Smooth muscle cell (in vitro differentiated cells): Measurements from ENCODE around the gene RAB26. TPM values are rescaled to one million over a fixed set of nuclear protein-coding genes. Genes with fewer than 3 reads are reported as not detected.
"Not testable (repeated sequence)": the region's sequence is repeated elsewhere in the genome, so short reads cannot be mapped to it uniquely, and the experiment has no call there.

Source experiments
- DNase-seq: peaks from one replicate; lab custom pipeline; 2025; ENCODE audit not compliant: unreplicated experiment; lab: John Stamatoyannopoulos, UW
- H2AFZ ChIP-seq: fragments of 200-600 bp; sonication (generic); 2 replicates; pipeline ENCODE4 v1.6.0; 2016; ENCODE audit warnings: antibody characterized with exemption, low read depth, mild to moderate bottlenecking
- H3F3A ChIP-seq: fragments of 200-600 bp; sonication (generic); 2 replicates; pipeline ENCODE4 v1.6.0; 2017; ENCODE audit warnings: antibody characterized with exemption, low read depth
- H3K27ac ChIP-seq: fragments of 200-600 bp; sonication (generic); 2 replicates; pipeline ENCODE4 v1.5.1; 2016; ENCODE audit warnings: low read depth, mild to moderate bottlenecking
- H3K27me3 ChIP-seq: fragments of 200-600 bp; sonication (generic); 2 replicates; pipeline ENCODE4 v1.6.1; 2016; ENCODE audit warnings: low read depth, mild to moderate bottlenecking
- H3K36me3 ChIP-seq: fragments of 200-600 bp; sonication (generic); 2 replicates; pipeline ENCODE4 v1.5.1; 2016; ENCODE audit warnings: low read depth
- H3K4me1 ChIP-seq: fragments of 200-600 bp; sonication (generic); 2 replicates; pipeline ENCODE4 v1.5.1; 2016; ENCODE audit warnings: low read depth
- H3K4me2 ChIP-seq: fragments of 200-600 bp; sonication (generic); 2 replicates; pipeline ENCODE4 v1.6.0; 2016; ENCODE audit warnings: mild to moderate bottlenecking
- H3K4me3 ChIP-seq: fragments of 200-600 bp; sonication (generic); 2 replicates; pipeline ENCODE4 v1.5.1; 2016; ENCODE audit warnings: mild to moderate bottlenecking
- H3K79me2 ChIP-seq: fragments of 200-600 bp; sonication (generic); 2 replicates; pipeline ENCODE4 v1.6.0; 2016; ENCODE audit warnings: low read depth, mild to moderate bottlenecking
- H3K9ac ChIP-seq: fragments of 200-600 bp; sonication (generic); 2 replicates; pipeline ENCODE4 v1.6.0; 2016; ENCODE audit warnings: low read depth
- H3K9me3 ChIP-seq: fragments of 200-600 bp; sonication (generic); replicated peaks from 2 replicates; pipeline ENCODE4 v1.5.1; 2016; ENCODE audit warnings: low read depth
- H4K20me1 ChIP-seq: fragments of 200-600 bp; sonication (generic); 2 replicates; pipeline ENCODE4 v1.6.0; 2016; ENCODE audit warnings: low read depth
- WGBS: methylation state at CpG from one replicate; pipeline ENCODE4 v1.1.7; 2016; ENCODE audit warnings: low lambda C conversion rate; 5-methylcytosine and 5-hydroxymethylcytosine counted together
- polyA plus RNA-seq: library from polyadenylated mRNA; unstranded; fragments of >200 nt; fragmentation: Nextera tagmentation; extraction: Ambion mirVana; gene quantifications from 2 replicates; pipeline ENCODE4 v1.2.1, GENCODE V29; 2016
- total RNA-seq: library from RNA; depleted of rRNA; stranded (reverse); fragments of >200 nt; gene quantifications from 2 replicates; pipeline ENCODE4 v1.2.3, GENCODE V29; 2014
- TF ChIP-seq, protein P1 (sequence below): fragments of 200-600 bp; sonication (generic); IDR thresholded peaks from 2 replicates; pipeline ENCODE4 v1.5.1; 2017; ENCODE audit warnings: borderline replicate concordance, mild to moderate bottlenecking, antibody characterized with exemption; ENCODE audit not compliant: insufficient read depth, poor library complexity, severe bottlenecking

Gene RAB26
- total and polyA plus RNA-seq, 2 experiments from 2014 or later: 1.3 TPM; not detected in 1

DNA sequence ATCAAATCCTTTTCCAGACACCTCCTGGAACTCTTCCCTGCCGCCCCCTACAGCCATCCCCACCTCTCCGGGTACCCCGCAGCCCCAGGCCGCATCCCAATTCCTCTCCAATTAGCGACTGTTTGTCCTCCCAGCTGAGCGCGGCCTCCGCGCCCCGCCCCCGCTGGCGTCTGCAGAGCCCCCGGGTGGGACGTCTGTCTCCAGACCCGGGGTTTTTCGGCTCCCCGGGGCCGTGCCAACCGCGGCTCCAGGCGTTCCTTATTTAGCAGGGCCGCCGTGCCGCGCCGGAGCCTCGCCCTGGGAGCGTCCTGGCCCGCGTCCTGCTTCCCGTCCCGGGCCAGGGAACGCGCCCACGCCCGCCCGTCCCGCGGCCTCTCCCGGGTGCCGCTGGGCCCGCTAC lies 13.4 kb upstream of the RAB26 start:
- H3K4me2 ChIP-seq: peak overlapping the region; percentile 85
- H3K4me1 ChIP-seq, H3K27me3 ChIP-seq, H3K9me3 ChIP-seq, H3F3A ChIP-seq, DNase-seq, H3K36me3 ChIP-seq, H3K9ac ChIP-seq, H3K27ac ChIP-seq, H2AFZ ChIP-seq: not testable (repeated sequence)
- H3K4me3 ChIP-seq: peak overlapping the region; percentile 75
- peaks cover 28% of the 10 kb centered on the region for H4K20me1 ChIP-seq
- peaks cover 36% of the 10 kb centered on the region for H3K79me2 ChIP-seq
- WGBS: 0% methylated on average over 17 of the region's 42 CpGs

DNA sequence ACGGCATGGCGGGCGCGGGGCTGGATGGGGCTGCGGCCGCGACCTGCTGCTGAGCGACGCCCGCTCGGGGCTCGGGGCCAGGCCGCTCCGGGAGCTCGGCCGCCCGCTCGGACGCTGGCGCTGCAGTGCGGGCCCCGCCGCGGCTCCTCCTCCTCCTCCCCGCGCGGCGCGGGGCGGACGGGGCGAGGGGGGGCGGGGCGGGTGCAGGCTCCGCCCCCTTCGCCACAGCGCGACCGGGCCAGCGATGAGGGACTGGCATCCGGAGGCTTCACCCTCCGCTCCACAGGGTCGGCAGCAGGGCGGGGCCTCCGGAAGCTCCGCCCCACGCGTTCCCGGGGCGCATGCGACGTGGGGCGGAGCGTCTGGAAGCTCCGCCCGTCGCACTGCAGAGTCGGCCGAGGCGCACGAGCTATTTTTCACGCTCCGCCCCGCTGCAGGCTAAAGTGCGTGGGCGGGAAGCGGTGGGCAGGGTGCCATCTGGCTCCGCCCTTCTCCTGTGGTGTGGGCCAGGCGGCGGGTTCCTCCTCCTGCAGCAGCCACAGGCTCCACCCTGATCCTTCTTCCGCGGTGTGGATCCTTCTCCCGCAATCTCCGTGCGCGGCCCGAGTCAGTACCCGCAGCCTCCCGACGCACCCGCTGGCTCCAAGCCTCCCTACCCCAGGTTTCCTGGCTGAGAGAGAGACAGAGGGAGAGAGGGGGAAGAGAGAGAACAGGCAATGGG lies 12.5 kb upstream of the RAB26 start, which contains the start of gene PKD1:
TSS of gene PKD1 (minus strand) at position 129 of the 721 bp plus-strand sequence. CDS start 209 bp downstream, outside the sequence.
- WGBS: 0% methylated on average over 32 of the region's 81 CpGs
- Histone ChIP-seq H4K20me1 (peaks cover 20% of the 10 kb centered on the region), H3K4me2 (peak within 1 kb of the TSS; percentile 85), H3K4me3 (peak within 1 kb of the TSS; percentile 75), H3K79me2 (peaks cover 27% of the 10 kb centered on the region)
- DNase-seq: peak; percentile 53
- not testable (repeated sequence) for H3K36me3 ChIP-seq, H3K9ac ChIP-seq, H3K27me3 ChIP-seq, H3F3A ChIP-seq, H3K27ac ChIP-seq, H3K9me3 ChIP-seq, H2AFZ ChIP-seq, H3K4me1 ChIP-seq

DNA sequence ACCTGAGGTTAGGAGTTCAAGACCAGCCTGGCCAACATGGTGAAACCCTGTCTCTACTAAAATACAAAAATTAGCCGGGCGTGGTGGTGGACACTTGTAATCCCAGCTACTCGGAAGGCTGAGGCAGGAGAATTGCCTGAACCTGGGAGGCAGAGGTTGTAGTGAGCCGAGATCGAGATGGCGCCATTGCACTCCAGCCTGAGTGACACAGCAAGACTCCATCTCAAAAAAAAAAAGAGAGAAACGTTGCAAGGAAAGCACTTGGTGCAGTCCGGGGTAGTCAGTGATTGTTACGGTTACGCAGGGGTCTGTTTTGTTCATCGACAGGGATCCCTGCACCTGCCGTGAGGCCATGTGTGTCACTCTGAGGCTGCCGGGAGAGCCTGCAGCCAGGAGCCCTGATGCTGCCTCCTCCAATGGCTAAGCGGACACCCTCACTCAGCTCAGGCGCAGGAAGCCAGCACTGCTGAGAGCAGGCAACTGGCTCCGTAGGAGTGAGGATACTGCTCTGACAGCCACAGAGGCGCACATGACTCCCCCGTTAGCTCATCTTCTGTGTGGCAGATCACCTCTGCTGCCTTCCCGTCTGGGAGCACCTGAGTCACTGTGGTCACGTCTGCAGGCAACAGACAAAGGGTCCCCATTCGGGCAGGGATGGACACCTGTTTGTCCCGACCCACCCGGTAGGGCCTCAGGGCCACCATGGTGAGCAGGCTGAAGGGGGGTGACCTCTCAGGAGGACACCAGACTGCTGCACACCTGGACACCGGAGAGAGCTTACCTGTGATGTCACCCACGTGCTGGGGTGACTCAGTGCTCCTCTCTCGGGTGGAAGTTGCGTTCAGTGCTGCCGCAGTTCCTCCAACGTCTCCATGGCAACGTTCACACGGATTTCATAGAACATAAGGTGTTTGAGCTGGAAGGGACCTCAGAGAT lies 5.2 kb upstream of the RAB26 start:
- H3K9ac ChIP-seq: no peak overlapping the region
- H3K27me3 ChIP-seq: no peaks in the 10 kb centered on the region
- TF ChIP-seq, protein P1, sequence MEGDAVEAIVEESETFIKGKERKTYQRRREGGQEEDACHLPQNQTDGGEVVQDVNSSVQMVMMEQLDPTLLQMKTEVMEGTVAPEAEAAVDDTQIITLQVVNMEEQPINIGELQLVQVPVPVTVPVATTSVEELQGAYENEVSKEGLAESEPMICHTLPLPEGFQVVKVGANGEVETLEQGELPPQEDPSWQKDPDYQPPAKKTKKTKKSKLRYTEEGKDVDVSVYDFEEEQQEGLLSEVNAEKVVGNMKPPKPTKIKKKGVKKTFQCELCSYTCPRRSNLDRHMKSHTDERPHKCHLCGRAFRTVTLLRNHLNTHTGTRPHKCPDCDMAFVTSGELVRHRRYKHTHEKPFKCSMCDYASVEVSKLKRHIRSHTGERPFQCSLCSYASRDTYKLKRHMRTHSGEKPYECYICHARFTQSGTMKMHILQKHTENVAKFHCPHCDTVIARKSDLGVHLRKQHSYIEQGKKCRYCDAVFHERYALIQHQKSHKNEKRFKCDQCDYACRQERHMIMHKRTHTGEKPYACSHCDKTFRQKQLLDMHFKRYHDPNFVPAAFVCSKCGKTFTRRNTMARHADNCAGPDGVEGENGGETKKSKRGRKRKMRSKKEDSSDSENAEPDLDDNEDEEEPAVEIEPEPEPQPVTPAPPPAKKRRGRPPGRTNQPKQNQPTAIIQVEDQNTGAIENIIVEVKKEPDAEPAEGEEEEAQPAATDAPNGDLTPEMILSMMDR: no peak
- no peaks in the 10 kb centered on the region for H3K9me3 ChIP-seq
- H4K20me1 ChIP-seq: peaks cover 13% of the 10 kb centered on the region
- H3K36me3 ChIP-seq: no peaks in the 10 kb centered on the region
- H3K4me1 ChIP-seq: no peaks in the 10 kb centered on the region
- H3K4me2 ChIP-seq: no peak overlapping the region
- DNase-seq: no peak
- H2AFZ ChIP-seq: no peak overlapping the region
- 87% methylated on average over 31 of the region's 31 CpGs for WGBS
- H3F3A ChIP-seq: peaks cover 8% of the 10 kb centered on the region
- no peak overlapping the region for H3K4me3 ChIP-seq
- H3K79me2 ChIP-seq: no peaks in the 10 kb centered on the region
- H3K27ac ChIP-seq: peak overlapping the region; percentile 44

DNA sequence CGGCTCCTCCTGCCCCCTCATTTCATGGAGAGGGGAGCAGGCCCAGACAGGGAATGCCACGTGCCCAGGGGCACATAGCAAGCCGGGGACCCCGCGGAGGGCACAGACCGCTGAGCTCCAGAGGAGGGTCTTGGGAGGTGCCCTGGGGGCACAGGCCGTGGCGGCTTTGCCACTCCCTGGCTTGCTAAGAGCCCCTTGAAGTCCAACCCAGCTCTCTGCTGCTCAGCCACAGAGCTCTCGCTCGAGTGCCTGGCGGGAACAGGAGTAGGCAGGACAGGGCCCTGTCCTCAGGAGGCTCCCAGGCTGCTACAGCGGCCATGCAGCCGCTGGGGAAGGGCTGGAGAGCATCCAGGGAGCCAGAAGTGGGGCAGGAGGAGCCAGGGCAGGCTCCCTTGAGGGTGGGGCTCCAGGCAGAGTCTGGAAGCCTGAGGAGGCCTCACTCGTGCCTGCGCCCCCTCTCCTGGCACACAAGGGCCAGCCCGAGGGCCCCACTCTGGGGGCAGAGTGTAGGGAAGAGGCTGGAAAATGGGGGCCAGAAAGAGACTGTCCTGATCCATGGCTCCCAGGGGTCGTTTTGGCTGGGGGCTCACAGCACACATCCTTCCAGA lies 4.4 kb upstream of the RAB26 start:
- DNase-seq: no peak
- Histone ChIP-seq H2AFZ (no peak overlapping the region), H3K9me3 (no peaks in the 10 kb centered on the region), H3K4me3 (no peak overlapping the region), H3K27ac (peak overlapping the region; percentile 44), H3K27me3 (no peaks in the 10 kb centered on the region), H3K36me3 (no peaks in the 10 kb centered on the region), H3K79me2 (no peaks in the 10 kb centered on the region), H3K4me1 (no peaks in the 10 kb centered on the region), H3K4me2 (no peak overlapping the region), H4K20me1 (peaks cover 19% of the 10 kb centered on the region), H3F3A (peaks cover 8% of the 10 kb centered on the region), H3K9ac (peak overlapping the region; percentile 34)
- TF ChIP-seq, protein P1: no peak
- 82% methylated on average over 17 of the region's 17 CpGs for WGBS
